ENCODE data around the gene CGN. TPM values are rescaled to one million over a fixed set of nuclear protein-coding genes. Genes with fewer than 3 reads are reported as not detected.

Gene CGN
- total RNA-seq, 1 experiment from 2014 or later: 1.6 TPM

DNA sequence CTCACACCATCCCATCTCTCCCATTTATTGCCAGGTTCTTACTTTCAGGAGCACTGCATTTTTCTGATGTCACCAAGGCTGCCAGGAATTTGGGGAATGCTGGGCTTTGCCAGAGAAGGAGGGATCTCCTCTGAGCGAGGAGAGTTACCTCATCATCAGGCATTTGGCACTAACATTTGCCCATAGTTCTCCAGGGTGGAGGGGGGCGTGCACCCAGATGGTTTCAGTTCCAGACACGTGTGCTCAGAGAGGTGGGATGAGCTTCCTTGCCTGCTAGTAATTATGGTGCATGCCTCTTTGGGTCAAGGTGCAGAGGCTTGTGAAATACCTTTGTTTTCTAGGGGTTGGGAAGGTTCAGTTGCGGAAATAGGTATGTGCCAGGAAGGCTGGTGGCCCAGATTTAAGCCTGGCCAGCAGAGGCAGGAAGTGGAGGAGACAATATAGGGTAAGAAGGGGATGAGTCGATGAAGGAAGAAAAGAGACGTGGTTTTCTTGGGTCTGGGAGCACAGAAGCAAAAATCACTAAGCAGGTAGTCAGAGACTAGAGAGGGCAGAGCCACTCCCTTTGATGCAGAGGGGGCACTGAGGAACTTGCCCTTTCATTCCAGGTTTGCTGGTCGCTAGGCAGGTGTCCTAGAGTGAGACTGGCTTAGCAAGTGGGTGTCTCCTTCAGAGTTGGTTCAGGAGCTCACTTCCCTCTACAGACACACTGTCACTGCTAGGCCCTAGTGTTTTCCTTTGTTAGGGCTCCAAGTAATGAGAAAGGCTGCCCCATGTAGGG, 36.1 kb downstream of the CGN start:
- peak; percentile 91 for DNase-seq (ENCODE audit: low read depth)

GRCh38 chr1:151547900-151548230, 36.7 kb downstream of the CGN start:
- no peak for DNase-seq (ENCODE audit: low read depth)

- no peak for DNase-seq (ENCODE audit: low read depth)
Observed at GRCh38 chr1:151549199-151549598, 38.0 kb downstream of the CGN start.

DNA sequence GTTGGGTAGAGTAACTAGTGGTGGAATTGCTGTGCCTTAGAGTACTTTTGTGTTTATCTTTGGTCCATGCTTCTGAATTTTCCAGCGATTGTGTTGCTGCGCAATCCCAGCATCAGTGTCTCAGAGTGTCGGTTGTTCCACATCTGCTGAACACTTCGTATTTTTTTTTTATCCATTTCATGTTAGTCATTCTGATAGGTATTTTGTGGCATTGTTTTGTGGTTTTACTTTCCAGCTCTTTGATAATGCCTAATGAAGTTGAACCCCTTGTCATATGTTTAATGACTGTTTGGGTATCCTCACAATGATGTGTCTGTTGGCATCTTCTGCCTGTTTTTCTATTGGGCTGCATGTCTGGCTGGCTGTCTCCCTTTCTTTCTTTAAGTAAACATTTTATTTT, 42.5 kb downstream of the CGN start:
- peak; percentile 59 for DNase-seq (ENCODE audit: low read depth)

DNA sequence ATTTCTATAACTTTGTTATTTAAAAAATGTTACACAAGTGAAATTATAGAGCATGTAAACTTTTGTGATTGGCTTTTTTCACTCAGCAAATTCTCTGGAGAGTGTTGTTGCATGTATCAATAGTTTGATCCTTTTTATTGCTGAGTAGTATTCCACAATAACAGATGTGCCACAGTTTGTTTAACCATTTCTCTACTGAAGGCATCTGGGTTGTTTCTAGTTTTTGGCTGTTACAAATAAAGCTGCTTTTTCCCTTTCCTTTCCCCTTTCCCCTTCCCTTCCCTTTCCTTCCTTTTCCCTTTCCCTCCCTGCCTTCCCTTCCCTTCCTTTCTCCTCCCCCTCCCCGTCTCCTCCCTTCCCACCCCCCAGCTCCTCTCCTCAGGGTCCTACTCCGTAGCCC, 44.9 kb downstream of the CGN start:
- DNase-seq (ENCODE audit: low read depth): no peak

- no peak for DNase-seq (ENCODE audit: low read depth)
Observed at GRCh38 chr1:151562661-151563060, 51.5 kb downstream of the CGN start.

DNA sequence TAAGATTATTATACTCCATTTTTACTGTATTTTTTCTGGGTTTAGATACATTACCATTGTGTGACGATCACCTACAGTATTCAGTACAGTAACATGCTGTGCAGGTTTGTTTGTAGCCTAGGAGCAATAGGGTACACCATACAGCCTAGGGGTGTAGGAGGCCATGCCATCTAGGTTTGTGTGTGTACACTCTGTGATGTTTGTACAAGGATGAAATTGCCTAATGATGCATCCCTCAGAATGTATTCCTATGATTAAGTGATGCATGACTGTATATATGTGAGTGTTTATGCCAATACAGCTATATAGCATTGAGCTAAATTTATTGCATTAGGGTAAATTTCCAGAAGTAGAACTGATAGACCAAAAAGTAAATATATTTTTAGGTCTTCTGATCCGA, 52.2 kb downstream of the CGN start:
- DNase-seq (ENCODE audit: low read depth): no peak

DNA sequence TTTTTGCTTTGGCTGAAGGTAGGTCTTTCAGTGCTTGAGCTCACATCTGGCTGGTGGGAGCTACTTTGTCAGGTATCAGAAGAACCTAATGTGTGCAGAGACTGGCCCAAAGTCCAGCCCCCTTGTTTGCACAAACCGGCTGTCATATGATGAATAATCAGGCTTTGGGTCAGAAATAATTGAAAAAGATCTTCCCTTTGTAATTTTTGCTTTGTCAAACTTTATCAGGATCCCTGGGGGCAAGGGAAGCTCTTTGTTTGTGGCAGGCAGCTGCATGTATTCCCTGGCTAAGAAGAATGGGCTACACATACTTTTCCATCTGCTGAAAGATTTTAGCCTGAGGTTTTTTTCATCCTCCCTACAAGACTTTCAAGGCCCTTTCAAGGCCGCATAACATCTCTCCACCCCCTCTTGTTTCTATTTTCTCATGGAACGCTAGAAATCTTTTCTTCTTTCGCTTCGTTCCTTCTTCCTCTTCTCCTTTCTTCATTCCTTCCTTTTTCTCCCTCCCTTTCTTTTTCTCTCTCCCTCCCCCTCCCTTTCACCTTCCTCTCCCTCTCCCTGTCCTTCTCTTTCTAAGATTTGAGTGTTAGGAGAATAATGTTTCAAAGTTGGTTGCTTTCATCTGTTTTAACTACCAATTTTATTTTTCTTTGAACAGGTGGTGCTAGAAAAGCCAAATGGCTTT, 54.5 kb downstream of the CGN start:
- DNase-seq (ENCODE audit: low read depth): no peak

DNA sequence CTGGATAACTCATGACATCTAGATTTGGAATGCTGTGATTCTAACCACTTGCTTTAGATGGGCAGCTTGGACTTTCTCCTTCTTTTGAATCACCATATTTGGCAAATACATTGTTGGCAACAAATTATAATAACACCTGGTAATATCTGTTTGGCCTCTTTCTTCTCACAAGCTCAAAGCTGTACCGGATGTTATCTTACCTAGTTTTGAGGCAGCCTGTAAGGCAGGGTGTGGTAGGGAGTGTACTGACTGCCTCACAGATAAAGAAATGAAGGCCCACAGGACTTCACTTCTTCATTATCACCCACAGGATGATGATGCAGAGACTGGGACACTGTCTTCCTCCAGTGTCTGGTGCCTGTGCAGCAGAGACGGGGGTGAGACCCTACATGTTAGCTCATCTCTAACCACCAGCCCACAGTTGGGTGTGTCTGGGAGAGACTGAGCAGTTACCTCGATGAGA, 57.5 kb downstream of the CGN start:
- no peak for DNase-seq (ENCODE audit: low read depth)

DNA sequence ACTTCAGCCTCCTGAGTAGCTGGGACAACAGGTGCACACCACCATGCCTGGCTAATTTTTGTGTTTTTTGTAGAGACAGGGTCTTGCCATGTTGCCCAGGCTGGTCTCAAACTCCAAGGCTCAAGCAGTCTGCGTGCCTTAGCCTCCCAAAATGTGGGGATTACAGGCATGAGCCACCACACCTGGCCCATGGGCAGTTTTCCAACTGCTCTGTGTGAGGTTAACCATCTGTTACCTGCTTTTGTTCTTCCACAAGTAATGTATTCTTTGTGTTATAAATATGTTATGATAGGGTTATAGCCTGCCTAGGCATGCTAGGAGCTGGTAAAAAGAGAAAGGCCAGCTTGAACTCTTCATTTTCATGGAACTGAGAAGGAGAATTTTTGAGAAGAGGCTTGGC, 59.6 kb downstream of the CGN start:
- DNase-seq (ENCODE audit: low read depth): no peak

DNA sequence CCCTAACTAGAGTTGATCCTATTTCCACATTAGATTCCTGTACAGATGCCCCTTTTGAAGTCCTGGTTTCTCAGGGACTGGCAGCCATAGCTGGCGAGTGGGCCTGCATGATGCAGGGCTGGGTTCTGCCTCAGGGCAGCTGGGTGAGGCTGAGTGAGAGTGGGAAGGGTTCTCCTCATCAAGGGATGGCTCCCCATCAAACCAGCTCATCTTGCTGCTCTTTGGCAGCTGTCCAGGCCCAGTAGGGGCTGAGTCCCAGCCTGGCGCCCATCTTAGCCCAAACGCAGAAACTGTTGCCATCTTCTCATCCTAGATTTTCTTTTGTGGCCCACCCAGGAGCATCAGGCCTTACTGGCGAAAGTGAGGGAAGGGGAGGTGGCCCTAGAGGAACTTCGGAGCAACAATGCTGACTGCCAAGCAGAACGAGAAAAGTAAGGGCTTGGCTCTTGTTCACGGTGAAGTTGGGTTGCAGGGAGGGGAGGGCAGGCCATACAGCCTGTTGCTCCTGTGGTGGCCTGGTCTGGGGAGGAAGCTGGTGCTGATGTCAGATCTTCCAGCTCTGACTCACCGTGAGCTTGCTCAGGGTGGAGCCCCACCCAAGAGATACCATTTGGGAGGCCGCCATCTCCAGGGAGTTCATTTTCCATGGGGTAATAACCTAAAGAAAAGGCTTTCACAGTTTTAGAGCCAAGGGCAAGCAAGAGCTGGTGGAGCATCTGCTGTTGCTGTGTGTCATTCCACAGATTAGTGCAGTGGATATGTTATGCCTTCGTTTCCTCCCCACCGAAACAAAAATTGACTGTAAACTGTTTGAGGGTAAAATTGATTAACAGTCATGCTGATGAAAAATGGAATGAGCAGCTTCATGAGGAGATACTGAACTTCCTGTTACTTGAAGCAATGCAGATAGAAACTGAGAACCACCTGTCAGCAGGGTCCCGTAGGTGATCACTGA, 63.7 kb downstream of the CGN start:
- peak; percentile 87 for DNase-seq (ENCODE audit: low read depth)

DNA sequence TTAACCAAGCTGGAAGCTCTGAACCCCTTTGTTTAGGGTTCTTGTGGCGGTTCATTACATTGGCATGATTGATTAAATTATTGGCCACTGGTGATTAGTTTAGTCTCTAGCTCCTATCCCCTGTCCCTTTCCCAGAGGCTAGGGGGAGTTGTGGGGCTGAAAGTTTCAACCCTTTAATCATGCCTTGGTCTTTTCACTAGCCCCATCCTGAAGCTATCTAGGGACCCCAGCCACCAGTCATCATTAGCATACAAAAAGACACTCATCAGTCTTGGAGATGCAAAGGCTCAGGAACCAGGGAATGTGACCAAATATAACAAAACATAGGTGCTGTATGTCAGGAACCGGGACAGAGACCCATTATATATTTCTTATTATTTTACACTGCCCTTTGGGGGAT, 66.0 kb downstream of the CGN start:
- no peak for DNase-seq (ENCODE audit: low read depth)

- peak; percentile 17 for DNase-seq (ENCODE audit: low read depth)
Observed at GRCh38 chr1:151578941-151579340, 67.8 kb downstream of the CGN start.

DNA sequence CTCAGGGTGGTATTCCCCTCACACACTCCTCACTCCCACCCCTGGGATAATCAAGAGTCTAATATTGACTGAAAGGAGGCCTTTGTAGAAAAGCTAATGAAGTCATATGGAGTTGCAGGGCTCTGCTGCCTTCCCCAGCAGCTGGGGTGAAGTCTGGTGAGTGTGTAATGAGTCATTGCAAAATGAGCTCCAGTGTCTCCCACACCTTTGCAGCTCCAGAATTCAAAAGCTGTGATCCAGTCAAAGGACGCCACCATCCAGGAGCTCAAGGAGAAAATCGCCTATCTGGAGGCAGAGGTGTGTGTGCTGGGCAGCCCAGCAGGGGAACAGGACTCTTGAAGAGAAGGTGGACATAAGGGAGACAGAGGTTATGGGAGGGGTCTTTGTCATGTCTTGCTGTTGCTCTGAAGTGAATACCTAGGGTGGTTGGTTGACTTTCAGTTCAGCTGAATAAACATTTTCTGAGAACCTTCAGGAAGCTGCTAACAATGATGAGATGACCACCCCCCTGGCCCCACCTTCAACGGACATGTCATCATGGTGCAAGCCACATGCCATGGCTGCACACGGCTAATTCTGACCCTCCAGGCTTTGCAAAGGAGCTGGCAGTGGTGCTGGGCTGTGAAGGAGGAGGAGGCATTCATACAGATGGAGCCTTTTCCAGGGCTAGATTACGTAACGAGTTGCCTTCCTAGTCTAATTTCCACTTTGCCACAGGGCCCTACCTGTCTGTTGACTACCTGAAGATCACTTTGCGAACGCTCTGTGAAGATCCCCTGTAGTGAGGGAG, 68.4 kb downstream of the CGN start:
- DNase-seq (ENCODE audit: low read depth): peak; percentile 86

- no peak for DNase-seq (ENCODE audit: low read depth)
Observed at GRCh38 chr1:151581451-151581850, 70.3 kb downstream of the CGN start.

DNA sequence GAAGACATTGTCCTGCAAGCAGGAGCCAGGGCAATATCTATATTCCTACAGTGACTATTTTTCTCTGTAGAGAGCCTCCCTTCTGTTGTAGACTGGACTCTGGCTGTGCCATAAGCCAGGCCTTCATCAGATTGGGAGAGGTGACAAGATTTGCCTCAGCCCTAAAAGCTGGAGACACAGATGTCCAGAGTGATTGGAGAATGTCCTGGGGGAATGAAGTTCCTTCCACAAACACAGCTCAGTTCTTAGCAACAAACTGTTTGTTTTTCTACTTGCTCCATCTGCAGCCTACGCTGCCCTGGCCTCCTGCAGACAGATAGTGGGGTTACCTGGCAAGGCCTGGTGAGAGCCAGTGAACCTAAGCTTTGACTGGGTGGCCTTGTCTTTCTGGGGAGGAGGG, 70.7 kb downstream of the CGN start:
- no peak for DNase-seq (ENCODE audit: low read depth)

GRCh38 chr1:151583796-151584195, 72.6 kb downstream of the CGN start:
- no peak for DNase-seq (ENCODE audit: low read depth)

- DNase-seq (ENCODE audit: low read depth): no peak
Observed at GRCh38 chr1:151584278-151584677, 73.1 kb downstream of the CGN start.

DNA sequence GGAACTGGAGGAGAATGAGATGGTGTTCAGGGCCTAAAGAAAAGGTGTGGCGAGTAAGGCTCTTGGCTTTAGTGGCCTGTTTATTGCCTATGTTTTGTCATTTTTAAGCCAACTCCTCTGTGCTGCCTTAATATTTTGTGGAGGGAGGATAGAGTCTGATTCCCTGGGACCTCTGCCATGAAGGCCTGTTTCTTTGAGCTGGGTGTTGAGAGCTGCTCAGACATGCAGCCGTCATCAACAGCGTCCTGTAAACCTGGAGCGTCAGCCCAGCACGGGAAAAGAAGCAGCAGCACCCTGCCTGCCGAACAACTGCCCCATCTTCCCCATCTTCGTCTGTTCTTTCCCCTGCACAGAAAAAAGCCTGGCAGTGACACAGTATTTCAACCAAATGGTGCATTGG, 73.6 kb downstream of the CGN start:
- no peak for DNase-seq (ENCODE audit: low read depth)

- DNase-seq (ENCODE audit: low read depth): peak; percentile 80
Observed at GRCh38 chr1:151585622-151586021, 74.4 kb downstream of the CGN start.

Measured in HT1080 (cell line).